CD4-positive, alpha-beta T cell treated with Interleukin-17A for 4 hours (primary cell): ENCODE measurements around the gene DRAP1.
"Not testable (repeated sequence)": the region's sequence is repeated elsewhere in the genome, so short reads cannot be mapped to it uniquely, and the experiment has no call there.

ENCODE experiments used
- DNase-seq: peaks from one replicate; pipeline ENCODE4 v3.0.0-alpha.2; 2020; ENCODE audit warnings: mixed read lengths

DRAP1 gene

DNA sequence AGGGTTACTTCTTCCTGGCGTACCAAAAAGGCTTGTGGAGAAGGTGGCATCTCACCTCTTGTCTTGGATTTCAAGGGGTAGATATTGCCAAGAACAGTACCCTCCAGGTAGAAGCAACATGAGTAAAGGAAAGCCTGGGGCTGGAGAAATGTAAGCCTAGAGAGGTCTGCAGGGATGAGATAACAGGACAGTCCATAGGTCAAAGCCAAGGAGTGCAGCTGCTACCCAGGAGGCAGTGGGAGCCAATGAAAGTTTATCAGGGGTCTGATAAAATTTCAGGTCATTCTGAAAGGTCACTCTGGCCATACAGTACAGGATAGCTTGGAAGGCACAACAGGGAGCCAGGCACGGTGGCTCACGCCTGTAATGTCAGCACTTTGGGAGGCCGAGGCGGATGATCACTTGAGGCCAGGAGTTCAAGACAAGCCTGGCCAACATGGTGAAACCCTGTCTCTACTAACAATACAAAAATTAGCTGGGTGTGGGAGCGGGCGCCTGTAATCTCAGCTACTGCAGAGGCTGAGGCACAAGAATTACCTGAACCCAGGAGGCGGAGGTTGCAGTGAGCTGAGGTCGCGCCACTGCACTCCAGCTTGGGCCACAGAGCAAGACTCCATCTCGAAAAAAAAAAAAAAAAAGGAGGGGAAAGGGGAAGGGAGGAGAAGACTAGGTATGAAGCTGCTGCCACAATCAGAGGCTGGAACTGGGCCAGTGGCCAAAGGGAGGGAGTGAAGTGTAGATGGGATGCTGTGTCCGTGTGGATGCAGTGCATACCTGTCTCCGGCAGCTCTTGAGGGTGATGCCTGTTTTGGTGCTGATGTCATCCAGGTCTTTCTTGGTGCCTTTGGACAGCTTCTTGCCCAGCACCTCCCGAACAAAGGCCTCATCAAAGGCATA is 32.2 kb upstream of the DRAP1 start:
- DNase-seq = no peak

- DNase-seq = peak; percentile 47
Observed at GRCh38 chr11:65887723-65888162, 31.5 kb upstream of the DRAP1 start.

DNA sequence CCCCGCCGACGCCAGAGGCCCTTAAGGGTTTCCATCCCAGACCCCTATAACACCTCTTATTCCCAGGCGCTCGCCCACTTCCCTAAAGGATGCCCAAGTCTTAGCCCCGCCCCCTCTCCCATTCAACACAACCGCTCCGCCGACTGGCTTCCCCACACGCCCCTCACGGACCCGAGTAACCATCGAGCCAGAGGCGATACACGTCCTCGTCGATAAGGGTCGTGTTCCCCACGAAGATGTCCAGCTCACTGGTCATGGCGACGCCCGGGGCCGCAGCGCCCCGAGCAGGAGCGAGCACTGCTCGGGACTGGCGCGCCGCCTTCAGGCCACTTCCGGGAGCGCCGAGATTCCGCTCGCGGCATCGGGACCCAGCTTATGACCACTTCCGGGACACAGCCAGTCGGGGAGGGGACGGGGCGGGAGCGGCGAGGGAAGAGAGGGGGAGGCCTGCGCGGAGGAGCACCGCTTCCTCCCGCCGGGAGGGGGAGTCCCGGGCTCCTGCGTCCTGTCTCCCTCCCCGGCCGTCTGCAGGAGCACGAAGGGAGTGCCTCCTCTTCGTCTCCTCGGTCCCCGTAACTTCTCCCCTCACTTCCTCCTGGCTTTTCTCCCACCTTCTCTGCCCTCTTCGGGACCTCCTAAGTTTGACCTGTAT is 30.9 kb upstream of the DRAP1 start, which contains the start of gene FIBP:
TSS of gene FIBP (minus strand) at position 309 of the 652 bp plus-strand sequence. CDS start at position 256, 53 bp downstream.
- DNase-seq = peak; percentile 96

GRCh38 chr11:65890324-65891218 is 28.7 kb upstream of the DRAP1 start, which contains the start of gene CCDC85B:
CCDC85B (plus strand) TSS chr11:65890673; CDS start chr11:65890784, 111 bp downstream.
- DNase-seq = peak; percentile 99

DNA sequence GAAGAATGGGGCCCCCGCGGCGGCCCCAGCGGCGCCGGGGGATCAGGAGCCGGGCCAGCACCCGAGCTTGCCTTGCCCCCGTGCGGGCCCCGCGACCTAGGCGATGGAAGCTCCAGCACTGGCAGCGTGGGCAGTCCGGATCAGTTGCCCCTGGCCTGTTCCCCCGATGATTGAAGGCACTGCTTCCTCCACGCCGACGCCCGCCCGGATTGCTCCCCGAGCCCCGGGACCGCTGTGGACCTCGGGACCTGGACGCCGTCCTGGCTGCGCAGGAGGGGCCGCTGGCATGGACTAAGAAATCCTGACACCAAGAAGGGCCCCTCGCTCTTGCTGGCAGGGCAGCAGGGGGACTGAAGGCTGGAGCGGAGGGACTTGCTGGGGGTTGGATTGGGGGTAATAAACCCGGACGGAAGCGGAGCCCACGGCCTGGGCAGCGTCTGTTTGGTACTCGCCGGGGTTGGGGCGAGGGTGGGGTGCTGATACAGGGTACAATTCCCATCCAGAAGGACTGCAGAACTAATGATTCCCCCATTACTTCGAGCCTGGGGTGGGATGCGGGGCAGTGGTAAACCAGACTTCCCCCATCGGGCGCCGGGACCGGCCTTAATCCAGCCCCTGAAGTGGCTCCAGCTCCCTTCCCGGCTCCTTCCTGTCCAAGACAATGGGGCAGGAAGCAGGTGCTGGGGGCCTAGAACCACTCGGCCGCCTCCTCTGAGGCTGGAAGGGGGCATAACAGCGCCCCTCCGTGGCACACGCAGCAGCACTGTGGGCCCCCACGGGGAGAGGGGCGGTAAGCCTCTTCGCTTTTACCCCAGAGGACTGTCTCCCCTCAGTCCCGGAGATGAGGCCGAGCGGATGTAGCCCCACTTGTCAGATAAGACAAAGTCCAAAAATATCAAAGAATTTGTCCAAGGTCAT is 27.7 kb upstream of the DRAP1 start:
- DNase-seq = peak; percentile 35

DNA sequence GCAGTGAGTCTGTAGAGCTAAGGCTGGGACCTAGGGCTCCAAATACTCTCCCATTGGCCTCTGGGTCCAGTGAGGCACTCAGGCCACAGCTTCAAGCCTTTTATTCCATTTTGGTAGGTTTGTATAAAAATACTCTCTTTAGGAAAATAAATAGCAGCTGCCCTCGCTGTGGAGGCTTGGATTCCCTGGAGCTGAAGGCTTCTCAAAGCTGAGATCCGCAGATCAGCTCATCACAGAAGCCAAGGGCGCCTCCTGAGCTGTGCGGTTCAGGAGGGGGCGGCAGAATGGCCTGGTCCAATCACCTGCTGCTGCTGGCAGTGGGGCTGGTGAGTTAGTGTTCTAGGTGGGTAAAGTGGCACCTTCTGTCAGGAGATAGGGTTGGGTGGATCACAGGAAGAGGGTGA is 27.1 kb upstream of the DRAP1 start:
- DNase-seq = not testable (repeated sequence)

DNA sequence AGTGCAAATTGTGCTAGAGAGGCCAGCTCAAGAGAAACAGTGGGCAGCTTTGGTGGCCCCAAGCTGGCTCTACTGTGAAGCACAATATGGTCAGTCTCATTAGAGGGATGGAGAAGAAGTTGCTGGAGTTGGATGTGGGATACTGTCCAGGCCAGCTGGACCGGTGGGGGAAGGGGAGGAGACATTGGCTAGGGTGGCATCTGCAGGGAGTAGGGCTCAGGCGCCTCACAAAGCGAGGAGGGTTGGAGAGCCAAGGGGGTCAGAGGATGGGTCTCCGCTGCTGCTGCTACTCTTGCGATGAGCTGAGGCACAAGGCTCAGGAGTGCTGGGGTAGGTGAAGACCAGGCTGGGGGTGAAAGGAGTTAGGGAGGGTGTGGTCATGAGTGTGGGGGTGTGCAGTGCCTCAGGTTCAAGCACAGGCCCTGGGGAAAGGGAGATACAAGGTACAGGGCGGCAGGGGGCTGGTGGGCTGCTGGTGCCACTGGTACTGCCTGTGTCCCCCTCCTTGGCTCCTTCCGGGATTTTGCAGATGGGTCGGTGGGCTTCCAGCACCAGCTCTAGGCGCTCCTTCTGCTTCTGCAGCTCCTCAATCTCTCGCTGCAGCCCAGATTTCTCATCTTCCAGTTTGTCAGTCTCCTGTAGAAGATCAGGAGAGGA is 26.4 kb upstream of the DRAP1 start:
- DNase-seq = no peak

DNA sequence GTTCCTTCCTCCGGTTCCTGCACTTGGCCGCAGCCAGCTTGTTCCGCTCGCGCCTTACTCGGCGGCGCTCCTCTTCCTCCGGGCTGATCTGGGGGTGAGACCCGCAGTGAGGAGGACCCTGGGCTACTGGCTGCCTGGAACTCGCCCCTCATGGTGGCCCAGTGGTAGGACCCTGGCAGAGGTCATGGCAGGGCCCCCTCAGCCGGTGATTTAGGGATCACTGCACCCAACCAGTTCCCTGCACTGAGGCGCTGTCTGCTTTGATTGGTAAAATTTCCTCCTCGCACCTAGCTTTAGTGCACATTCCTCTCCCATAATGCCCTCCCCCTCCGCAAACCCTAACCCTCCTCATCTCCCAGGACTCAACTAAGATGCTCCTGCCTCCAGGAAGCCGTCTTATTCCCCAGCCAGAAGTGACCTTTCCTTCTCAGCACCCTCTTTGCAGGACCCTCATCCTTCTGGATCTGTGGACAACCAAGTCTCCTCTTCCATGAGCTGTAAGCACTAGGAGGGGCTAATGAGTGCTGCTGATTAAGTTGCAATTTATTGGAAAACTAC is 25.1 kb upstream of the DRAP1 start:
- DNase-seq = peak; percentile 55

GRCh38 chr11:65895482-65895981 is 23.7 kb upstream of the DRAP1 start:
- no peak for DNase-seq

DNA sequence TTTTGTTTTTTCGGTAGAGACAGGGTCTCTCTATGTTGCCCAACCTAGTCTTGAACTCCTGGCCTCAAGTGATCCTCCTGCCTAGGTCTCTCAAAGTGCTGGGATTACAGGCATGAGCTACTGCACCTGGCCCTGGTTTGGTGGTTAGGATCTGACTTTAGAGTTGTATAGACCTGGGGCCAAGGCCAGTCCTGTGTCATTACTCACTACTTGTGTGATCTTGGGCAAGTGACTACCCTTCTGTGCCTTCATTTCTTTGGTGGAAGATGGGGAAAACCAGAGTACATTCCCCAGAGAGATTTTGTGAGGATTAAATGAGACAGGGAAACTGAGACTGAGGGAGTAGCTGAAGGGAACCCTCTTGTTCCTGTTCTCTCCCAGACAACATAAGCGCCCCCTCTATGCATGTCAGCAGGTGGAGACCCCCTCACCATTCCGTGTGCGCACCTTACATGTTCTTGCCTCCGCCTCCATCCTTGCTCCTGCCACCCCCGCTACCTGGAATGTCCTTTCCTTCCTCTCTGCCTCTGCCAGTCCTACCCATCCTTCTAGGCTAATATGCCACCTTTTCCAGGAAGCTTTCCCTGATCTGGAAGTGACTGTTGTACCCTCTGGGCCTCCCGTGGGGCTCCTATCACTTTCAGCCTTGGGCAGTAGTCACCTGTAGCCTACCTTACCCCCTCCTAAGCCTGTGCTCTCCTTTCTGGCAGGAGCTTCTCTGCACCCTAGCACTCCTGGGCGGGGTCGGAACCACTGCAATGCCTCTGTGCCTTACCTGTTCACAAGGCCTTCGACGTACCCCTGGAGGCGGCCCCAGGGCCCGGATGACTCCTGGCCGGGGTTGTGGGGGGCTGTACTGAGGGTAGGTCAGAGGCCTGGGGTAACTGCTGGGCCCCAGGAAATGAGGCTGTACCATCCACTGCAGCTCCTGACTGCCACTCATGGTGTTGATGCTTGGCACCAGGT is 22.9 kb upstream of the DRAP1 start:
- no peak for DNase-seq

DNA sequence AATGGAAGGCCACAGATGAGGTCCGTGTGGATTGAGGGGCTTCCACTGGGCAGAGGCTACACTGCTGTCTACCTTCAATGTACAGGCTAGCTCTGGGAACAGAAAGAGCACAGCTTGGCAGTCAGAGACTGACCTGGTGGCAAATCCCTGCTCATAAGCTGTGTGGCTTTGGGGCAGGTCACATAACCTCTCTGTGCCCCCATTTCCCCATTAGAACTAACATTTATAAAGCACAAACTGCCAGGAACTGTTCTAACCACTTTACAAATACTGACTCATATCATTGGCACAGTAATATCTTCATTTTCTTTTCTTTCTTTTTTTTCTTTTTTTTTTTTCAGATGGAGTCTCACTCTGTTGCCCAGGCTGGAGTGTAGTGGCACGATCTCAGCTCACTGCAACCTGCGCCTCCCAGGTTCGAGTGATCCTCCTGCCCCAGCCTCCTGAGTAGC is 22.2 kb upstream of the DRAP1 start:
- no peak for DNase-seq

DNA sequence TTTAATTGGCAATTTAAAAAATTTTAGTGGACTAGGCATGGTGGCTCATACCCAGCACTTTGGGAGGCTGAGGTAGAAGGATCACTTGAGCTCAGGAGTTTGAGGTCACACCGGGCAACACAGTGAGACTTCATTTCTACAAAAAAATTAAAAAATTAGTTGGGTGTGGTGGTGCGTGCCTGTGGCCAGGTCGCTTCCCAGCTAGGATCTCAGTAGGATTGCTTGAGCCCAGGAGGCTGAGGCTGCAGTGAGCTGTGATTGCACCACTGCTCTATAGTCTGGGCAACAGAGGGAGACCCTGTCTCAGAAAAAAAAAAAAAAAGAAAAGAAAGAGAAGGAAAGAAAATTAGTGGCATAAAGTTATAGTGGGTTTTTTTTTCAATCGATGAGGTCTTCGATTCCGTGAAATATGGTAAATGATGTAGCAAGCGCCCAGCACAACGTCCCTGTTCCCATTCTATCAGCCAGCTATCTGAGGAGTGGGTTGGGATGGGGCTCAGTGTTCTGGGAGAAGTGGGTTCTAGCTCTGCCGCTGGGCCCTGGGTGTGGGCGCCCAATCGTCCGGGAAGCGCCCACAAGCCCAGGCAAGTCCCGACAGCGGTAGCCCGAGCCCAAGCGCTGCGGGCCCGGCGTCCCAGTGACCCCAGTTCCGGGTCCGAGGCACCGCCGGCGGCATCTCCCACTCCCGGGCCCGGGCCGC is 20.4 kb upstream of the DRAP1 start:
- DNase-seq = no peak

DNA sequence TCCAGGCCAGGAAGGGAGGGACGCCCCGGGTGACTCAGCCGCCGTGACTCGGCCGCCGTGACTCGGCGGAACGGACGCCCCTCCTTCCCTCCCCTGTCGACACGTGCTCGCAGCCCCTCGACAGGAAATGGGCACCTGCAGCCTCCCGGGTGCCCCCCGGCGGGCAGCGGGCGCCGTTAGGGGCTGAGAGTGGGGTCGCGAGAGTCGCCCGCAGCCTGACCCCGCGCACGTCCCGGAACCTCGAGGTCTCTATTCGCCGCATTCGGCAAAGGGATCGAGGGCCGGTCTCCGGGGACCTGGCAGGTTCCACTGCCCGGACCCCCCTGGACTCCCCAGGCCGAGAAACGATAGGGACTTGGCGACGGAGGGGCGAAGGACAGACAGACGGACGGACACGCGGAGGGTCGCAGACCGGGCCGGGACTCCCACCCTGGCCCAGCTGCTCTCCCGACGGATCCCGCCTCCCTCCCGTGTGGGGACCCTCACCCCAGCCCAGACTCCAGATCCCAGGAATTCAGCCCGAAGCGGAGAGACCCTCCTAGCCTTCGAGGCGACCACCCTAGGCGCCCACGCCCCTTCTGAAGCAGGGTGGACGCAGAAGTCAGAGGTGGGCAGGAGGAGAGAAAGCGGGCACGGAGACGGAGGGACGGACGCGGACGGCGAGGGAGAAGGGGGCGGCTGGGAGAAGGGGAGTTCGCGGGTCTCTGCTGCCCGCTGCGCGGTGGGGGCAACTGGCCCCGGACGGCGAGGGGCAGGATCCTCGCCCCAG is 19.7 kb upstream of the DRAP1 start:
- DNase-seq = peak; percentile 65

GRCh38 chr11:65900125-65900898 is 18.9 kb upstream of the DRAP1 start, which contains the start of gene FOSL1:
FOSL1 (minus strand) TSS chr11:65900388; CDS start chr11:65900339, 49 bp downstream.
- peak; percentile 95 for DNase-seq

- no peak for DNase-seq
Observed at GRCh38 chr11:65900899-65901180, 18.4 kb upstream of the DRAP1 start.

- DNase-seq = no peak
Observed at GRCh38 chr11:65903068-65903481, 16.2 kb upstream of the DRAP1 start.

DNA sequence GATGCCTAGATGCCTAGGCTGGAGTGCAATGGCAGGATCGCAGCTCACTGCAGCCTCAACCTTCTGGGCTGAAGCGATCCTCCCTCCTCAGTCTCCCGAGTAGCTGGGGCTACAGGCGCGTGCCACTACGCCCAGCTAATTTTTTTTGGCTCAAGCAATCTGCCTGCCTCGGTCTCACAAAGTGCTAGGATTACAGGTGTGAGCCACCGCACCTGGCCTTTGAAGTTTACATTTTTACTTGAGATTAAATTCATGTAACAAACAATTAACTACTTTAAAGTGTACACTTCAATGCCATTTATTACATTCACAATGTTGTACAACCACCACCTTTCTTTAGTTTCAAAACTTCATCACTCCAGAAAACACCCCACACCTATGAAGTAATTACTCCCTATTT is 15.5 kb upstream of the DRAP1 start:
- no peak for DNase-seq
